Mesenchymal stem cell (in vitro differentiated cells and primary cell): ENCODE results near the gene PCGF2.

Source experiments
- DNase-seq: peaks from one replicate; pipeline ENCODE4 v3.0.0-alpha.2; 2013
- H2AFZ ChIP-seq: one replicate; pipeline ENCODE4 v1.6.1; 2013; ENCODE audit warnings: low read depth, mild to moderate bottlenecking, control low read depth, inconsistent platforms, low read length, moderate library complexity
- H2AK5ac ChIP-seq: 2 replicates; pipeline ENCODE4 v1.6.1; 2013; ENCODE audit warnings: low read length, moderate library complexity, mild to moderate bottlenecking, inconsistent platforms; ENCODE audit not compliant: severe bottlenecking
- H2BK120ac ChIP-seq: one replicate; pipeline ENCODE4 v1.6.1; 2013; ENCODE audit warnings: low read depth, mild to moderate bottlenecking, inconsistent platforms, low read length, moderate library complexity
- H2BK12ac ChIP-seq, 2 experiments: one replicate each; pipeline ENCODE4 v1.6.1; 2013; ENCODE audit warnings: inconsistent platforms in 2 of 2, low read length in 2 of 2, mild to moderate bottlenecking in 2 of 2, moderate library complexity in 2 of 2, control low read depth in 1 of 2
- H2BK15ac ChIP-seq: one replicate; pipeline ENCODE4 v1.6.1; 2013; ENCODE audit warnings: mild to moderate bottlenecking, low read depth, inconsistent platforms; ENCODE audit not compliant: poor library complexity, severe bottlenecking
- H2BK5ac ChIP-seq: 2 replicates; pipeline ENCODE4 v1.6.1; 2013; ENCODE audit warnings: low read depth, mild to moderate bottlenecking, low read length, control low read depth, inconsistent platforms; ENCODE audit not compliant: poor library complexity, severe bottlenecking
- H3K14ac ChIP-seq, 2 experiments: one replicate each; pipeline ENCODE4 v1.6.1; 2013; ENCODE audit warnings: inconsistent platforms in 2 of 2, low read length in 2 of 2, control low read depth in 1 of 2, mild to moderate bottlenecking in 1 of 2, moderate library complexity in 1 of 2
- H3K18ac ChIP-seq, 2 experiments: one replicate each; pipeline ENCODE4 v1.6.1; 2013; ENCODE audit warnings: inconsistent platforms in 2 of 2, low read length in 2 of 2, control low read depth in 1 of 2, low read depth in 1 of 2, mild to moderate bottlenecking in 1 of 2
- H3K23ac ChIP-seq, 2 experiments: one replicate each; pipeline ENCODE4 v1.6.1; 2013; ENCODE audit warnings: inconsistent platforms in 2 of 2, low read length in 2 of 2, mild to moderate bottlenecking in 2 of 2, moderate library complexity in 2 of 2, control low read depth in 1 of 2
- H3K27ac ChIP-seq: 2 replicates; pipeline ENCODE4 v1.5.1; 2013; ENCODE audit warnings: mild to moderate bottlenecking, moderate library complexity, low read length, control low read depth, inconsistent platforms; ENCODE audit not compliant: poor library complexity, severe bottlenecking
- H3K27me3 ChIP-seq, 2 experiments: 2 replicates each; pipeline versions ENCODE4 v1.6.1 to v1.7.0; 2013; ENCODE audit warnings: low read length in 2 of 2, mild to moderate bottlenecking in 2 of 2, moderate library complexity in 2 of 2, control low read depth in 1 of 2, inconsistent platforms in 1 of 2; ENCODE audit not compliant: control insufficient read depth in 1 of 2, insufficient read depth in 1 of 2
- H3K36me3 ChIP-seq, 2 experiments: 2 replicates each; pipeline versions ENCODE4 v1.6.1 to v1.7.0; 2013; ENCODE audit warnings: low read length in 2 of 2, control low read depth in 1 of 2, inconsistent platforms in 1 of 2, low read depth in 1 of 2, mild to moderate bottlenecking in 1 of 2; ENCODE audit not compliant: insufficient read depth in 2 of 2, control insufficient read depth in 1 of 2
- H3K4ac ChIP-seq, 2 experiments: one replicate each; pipeline ENCODE4 v1.6.1; 2013; ENCODE audit warnings: inconsistent platforms in 2 of 2, low read length in 2 of 2, mild to moderate bottlenecking in 2 of 2, moderate library complexity in 2 of 2, control low read depth in 1 of 2, low read depth in 1 of 2
- H3K4me1 ChIP-seq: 2 replicates; pipeline ENCODE4 v1.6.1; 2013; ENCODE audit warnings: low read depth, low read length, control low read depth; ENCODE audit not compliant: control insufficient read depth, insufficient read depth
- H3K4me2 ChIP-seq: 2 replicates; pipeline ENCODE4 v1.6.1; 2013; ENCODE audit warnings: low read length, mild to moderate bottlenecking, inconsistent platforms; ENCODE audit not compliant: poor library complexity, severe bottlenecking
- H3K4me3 ChIP-seq, 2 experiments: 2 replicates each; pipeline versions ENCODE4 v1.5.1 to v1.7.0; 2013; ENCODE audit warnings: low read length in 2 of 2, mild to moderate bottlenecking in 2 of 2, control low read depth in 1 of 2, low read depth in 1 of 2; ENCODE audit not compliant: insufficient read depth in 1 of 2
- H3K79me1 ChIP-seq: replicated peaks from 2 replicates; pipeline ENCODE4 v1.6.1; 2013; ENCODE audit warnings: mild to moderate bottlenecking, control low read depth, low read length, inconsistent platforms; ENCODE audit not compliant: poor library complexity, severe bottlenecking
- H3K9ac ChIP-seq: 2 replicates; pipeline ENCODE4 v1.7.0; 2013; ENCODE audit warnings: mild to moderate bottlenecking, low read length, moderate library complexity
- H3K9me3 ChIP-seq: 2 replicates; pipeline ENCODE4 v1.7.0; 2013; ENCODE audit warnings: mild to moderate bottlenecking, low read length; ENCODE audit not compliant: control insufficient read depth
- H4K8ac ChIP-seq: one replicate; pipeline ENCODE4 v1.6.1; 2013; ENCODE audit warnings: inconsistent platforms, mild to moderate bottlenecking, low read length, moderate library complexity
- H4K91ac ChIP-seq: one replicate; pipeline ENCODE4 v1.6.1; 2013; ENCODE audit warnings: mild to moderate bottlenecking, low read length, inconsistent platforms
- WGBS: methylation state at CpG from one replicate; pipeline ENCODE4 v1.1.7; 2013; ENCODE audit warnings: mixed read lengths; 5-methylcytosine and 5-hydroxymethylcytosine counted together

Gene PCGF2

GRCh38 chr17:38732376-38733281 is 15.5 kb downstream of the PCGF2 start:
- H2BK120ac ChIP-seq, result no peak overlapping the region
- no peak overlapping the region for H4K91ac ChIP-seq
- no peak overlapping the region for H3K23ac ChIP-seq
- no peak overlapping the region for H2AFZ ChIP-seq
- no peaks in the 10 kb centered on the region for H3K27me3 ChIP-seq
- H3K36me3 ChIP-seq, result peaks cover 57 to 61% of the 10 kb centered on the region in 2 experiments
- WGBS, result 97% methylated on average over 7 of the region's 7 CpGs
- no peak overlapping the region for H3K9ac ChIP-seq
- H3K27ac ChIP-seq, result no peak overlapping the region
- DNase-seq, result no peak
- no peak overlapping the region for H3K4ac ChIP-seq
- peaks cover 31% of the 10 kb centered on the region for H3K4me1 ChIP-seq
- H2BK15ac ChIP-seq, result no peak overlapping the region
- no peak overlapping the region for H4K8ac ChIP-seq
- no peak overlapping the region for H2AK5ac ChIP-seq
- H2BK12ac ChIP-seq, result no peak overlapping the region
- no peaks in the 10 kb centered on the region for H3K9me3 ChIP-seq
- H3K79me1 ChIP-seq, result peaks cover 18% of the 10 kb centered on the region
- H2BK5ac ChIP-seq, result no peak overlapping the region
- H3K4me2 ChIP-seq, result no peak overlapping the region
- no peak overlapping the region for H3K14ac ChIP-seq
- no peak overlapping the region for H3K4me3 ChIP-seq
- H3K18ac ChIP-seq, result no peak overlapping the region

GRCh38 chr17:38731526-38732294 is 16.4 kb downstream of the PCGF2 start:
- Histone ChIP-seq H2AK5ac (no peak overlapping the region), H3K18ac (no peak overlapping the region), H4K8ac (no peak overlapping the region), H3K4me1 (peaks cover 31% of the 10 kb centered on the region), H3K27me3 (no peaks in the 10 kb centered on the region), H2BK15ac (no peak overlapping the region), H2BK120ac (no peak overlapping the region), H3K4me2 (no peak overlapping the region), H3K36me3 (peaks cover 49 to 55% of the 10 kb centered on the region in 2 experiments), H3K79me1 (peaks cover 15% of the 10 kb centered on the region), H3K23ac (no peak overlapping the region), H3K4ac (no peak overlapping the region), H3K27ac (no peak overlapping the region), H3K9ac (peak overlapping the region; percentile 96), H2BK12ac (no peak overlapping the region), H4K91ac (no peak overlapping the region), H3K4me3 (peak overlapping the region in 1 of 2 experiments; percentile 95), H2BK5ac (no peak overlapping the region), H3K9me3 (no peaks in the 10 kb centered on the region), H2AFZ (no peak overlapping the region), H3K14ac (no peak overlapping the region)
- DNase-seq, result no peak
- WGBS, result 97% methylated on average over 8 of the region's 8 CpGs

- no peaks in the 10 kb centered on the region for H3K27me3 ChIP-seq
- H3K14ac ChIP-seq, result peak overlapping the region in 1 of 2 experiments; percentile 50
- DNase-seq, result peak; percentile 62
- H3K27ac ChIP-seq, result peak overlapping the region; percentile 53
- no peaks in the 10 kb centered on the region for H3K9me3 ChIP-seq
- WGBS, result 25% methylated on average over 27 of the region's 27 CpGs
- peaks cover 43 to 46% of the 10 kb centered on the region in 2 experiments for H3K36me3 ChIP-seq
- peak overlapping the region in 1 of 2 experiments; percentile 16 for H3K23ac ChIP-seq
- no peak overlapping the region for H2BK120ac ChIP-seq
- H4K8ac ChIP-seq, result peak overlapping the region; percentile 19
- H3K18ac ChIP-seq, result peak overlapping the region; percentile 46 to 73
- H2AFZ ChIP-seq, result peak overlapping the region; percentile 33
- H3K4ac ChIP-seq, result peak overlapping the region; percentile 29 to 76
- peak overlapping the region; percentile 96 for H3K9ac ChIP-seq
- no peak overlapping the region for H2BK5ac ChIP-seq
- H3K4me2 ChIP-seq, result peak overlapping the region; percentile 72
- H2AK5ac ChIP-seq, result peak overlapping the region; percentile 2
- peaks cover 14% of the 10 kb centered on the region for H3K79me1 ChIP-seq
- H2BK12ac ChIP-seq, result peak overlapping the region; percentile 18 to 55
- H4K91ac ChIP-seq, result no peak overlapping the region
- H2BK15ac ChIP-seq, result peak overlapping the region; percentile 82
- H3K4me1 ChIP-seq, result peaks cover 30% of the 10 kb centered on the region
- H3K4me3 ChIP-seq, result peak overlapping the region; percentile 70 to 95
Observed at GRCh38 chr17:38730526-38731379, 17.4 kb downstream of the PCGF2 start.
